ENCODE measurements around the gene MOB1A. TPM values are rescaled to one million over a fixed set of nuclear protein-coding genes. Genes with fewer than 3 reads are reported as not detected.
"Not testable (repeated sequence)": the region's sequence is repeated elsewhere in the genome, so short reads cannot be mapped to it uniquely, and the experiment has no call there.

MOB1A gene
- total RNA-seq, 1 donor, result 122 TPM

DNA sequence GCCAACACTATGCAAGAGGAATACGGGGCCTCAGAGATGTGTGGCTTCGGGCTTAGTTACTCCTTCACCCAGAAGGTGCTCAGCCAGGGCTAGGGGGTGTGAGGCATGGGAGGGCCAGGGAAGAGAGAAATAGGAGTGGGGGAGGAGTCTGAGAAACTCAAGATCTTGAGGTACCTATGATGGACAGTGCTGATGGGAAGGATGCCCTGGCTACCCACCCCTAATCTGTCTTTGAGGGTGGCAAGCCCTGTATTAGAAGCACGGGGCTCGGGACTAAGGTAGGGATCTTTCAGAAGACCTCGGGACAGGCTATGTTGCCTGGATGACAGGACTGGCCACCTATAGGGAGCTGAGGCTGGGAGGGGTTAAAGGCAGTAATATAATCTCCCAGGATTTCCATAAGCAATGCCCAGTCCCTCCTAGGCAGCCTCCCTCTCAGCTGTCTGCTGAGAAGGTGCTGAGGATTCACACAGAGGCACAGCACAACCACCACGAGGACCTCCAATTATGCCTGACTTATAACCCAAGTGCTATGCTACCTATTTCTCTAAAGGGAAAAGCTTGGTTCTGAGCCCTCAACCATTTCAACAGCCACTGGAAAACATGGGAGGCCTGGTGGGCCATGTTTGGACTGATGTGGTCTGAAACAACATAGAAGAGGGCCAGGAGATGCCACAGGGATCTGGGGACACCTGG lies 43.1 kb upstream of the MOB1A start:
- Histone ChIP-seq H3K4me2 (ENCODE audit: insufficient read depth, low read length) (no peak overlapping the region), H3K36me3 (ENCODE audit: insufficient read depth, low read length) (peaks cover 4% of the 10 kb centered on the region), H3K27me3 (ENCODE audit: insufficient read depth, low read length) (no peaks in the 10 kb centered on the region), H3K27ac (ENCODE audit: low read depth, low read length) (no peak overlapping the region), H3K9me3 (ENCODE audit: low read depth, low read length) (no peaks in the 10 kb centered on the region), H4K20me1 (ENCODE audit: insufficient read depth, low read length) (no peaks in the 10 kb centered on the region), H3K4me1 (ENCODE audit: insufficient read depth, low read length) (peaks cover 4% of the 10 kb centered on the region), H3K79me2 (ENCODE audit: insufficient read depth, low read length) (no peaks in the 10 kb centered on the region), H2AFZ (ENCODE audit: low read length) (no peak overlapping the region), H3K4me3 (ENCODE audit: insufficient read depth, low read length) (no peak overlapping the region)
- TF ChIP-seq, protein P1, sequence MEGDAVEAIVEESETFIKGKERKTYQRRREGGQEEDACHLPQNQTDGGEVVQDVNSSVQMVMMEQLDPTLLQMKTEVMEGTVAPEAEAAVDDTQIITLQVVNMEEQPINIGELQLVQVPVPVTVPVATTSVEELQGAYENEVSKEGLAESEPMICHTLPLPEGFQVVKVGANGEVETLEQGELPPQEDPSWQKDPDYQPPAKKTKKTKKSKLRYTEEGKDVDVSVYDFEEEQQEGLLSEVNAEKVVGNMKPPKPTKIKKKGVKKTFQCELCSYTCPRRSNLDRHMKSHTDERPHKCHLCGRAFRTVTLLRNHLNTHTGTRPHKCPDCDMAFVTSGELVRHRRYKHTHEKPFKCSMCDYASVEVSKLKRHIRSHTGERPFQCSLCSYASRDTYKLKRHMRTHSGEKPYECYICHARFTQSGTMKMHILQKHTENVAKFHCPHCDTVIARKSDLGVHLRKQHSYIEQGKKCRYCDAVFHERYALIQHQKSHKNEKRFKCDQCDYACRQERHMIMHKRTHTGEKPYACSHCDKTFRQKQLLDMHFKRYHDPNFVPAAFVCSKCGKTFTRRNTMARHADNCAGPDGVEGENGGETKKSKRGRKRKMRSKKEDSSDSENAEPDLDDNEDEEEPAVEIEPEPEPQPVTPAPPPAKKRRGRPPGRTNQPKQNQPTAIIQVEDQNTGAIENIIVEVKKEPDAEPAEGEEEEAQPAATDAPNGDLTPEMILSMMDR (IDR thresholded peaks at IDR 0.05; ENCODE audit: extremely low read depth, low read depth, low read length), result no peak
- DNase-seq (ENCODE audit: insufficient read length, low spot score, missing footprints), result no peak

DNA sequence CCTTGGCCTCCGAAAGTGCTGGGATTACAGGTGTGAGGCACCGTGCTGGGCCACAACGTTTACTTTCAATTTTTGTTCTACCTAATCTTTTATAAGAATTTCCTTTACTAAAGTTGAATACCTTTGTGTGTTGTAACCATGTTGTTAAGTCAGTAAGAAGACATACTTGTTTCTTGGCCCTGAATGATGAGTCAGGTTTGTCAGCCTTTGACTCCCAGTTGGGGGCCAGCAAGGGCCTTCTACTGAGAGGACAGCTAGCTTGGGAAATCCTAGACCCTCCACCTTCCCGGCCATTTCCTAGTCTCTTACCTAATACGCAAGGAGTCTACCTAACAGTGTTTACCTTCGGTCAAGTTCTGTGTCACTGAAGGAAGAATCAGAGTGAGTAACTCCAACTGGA lies 42.4 kb upstream of the MOB1A start:
- Histone ChIP-seq H4K20me1 (ENCODE audit: insufficient read depth, low read length) (no peaks in the 10 kb centered on the region), H3K36me3 (ENCODE audit: insufficient read depth, low read length) (peaks cover 4% of the 10 kb centered on the region), H3K27me3 (ENCODE audit: insufficient read depth, low read length) (no peaks in the 10 kb centered on the region), H3K4me1 (ENCODE audit: insufficient read depth, low read length) (peaks cover 4% of the 10 kb centered on the region), H3K4me2 (ENCODE audit: insufficient read depth, low read length) (no peak overlapping the region), H3K27ac (ENCODE audit: low read depth, low read length) (no peak overlapping the region), H3K9me3 (ENCODE audit: low read depth, low read length) (no peaks in the 10 kb centered on the region), H3K4me3 (ENCODE audit: insufficient read depth, low read length) (no peak overlapping the region), H2AFZ (ENCODE audit: low read length) (no peak overlapping the region), H3K79me2 (ENCODE audit: insufficient read depth, low read length) (no peaks in the 10 kb centered on the region)
- no peak for DNase-seq (ENCODE audit: insufficient read length, low spot score, missing footprints)
- TF ChIP-seq, protein P1 (IDR thresholded peaks at IDR 0.05; ENCODE audit: extremely low read depth, low read depth, low read length), result no peak

DNA sequence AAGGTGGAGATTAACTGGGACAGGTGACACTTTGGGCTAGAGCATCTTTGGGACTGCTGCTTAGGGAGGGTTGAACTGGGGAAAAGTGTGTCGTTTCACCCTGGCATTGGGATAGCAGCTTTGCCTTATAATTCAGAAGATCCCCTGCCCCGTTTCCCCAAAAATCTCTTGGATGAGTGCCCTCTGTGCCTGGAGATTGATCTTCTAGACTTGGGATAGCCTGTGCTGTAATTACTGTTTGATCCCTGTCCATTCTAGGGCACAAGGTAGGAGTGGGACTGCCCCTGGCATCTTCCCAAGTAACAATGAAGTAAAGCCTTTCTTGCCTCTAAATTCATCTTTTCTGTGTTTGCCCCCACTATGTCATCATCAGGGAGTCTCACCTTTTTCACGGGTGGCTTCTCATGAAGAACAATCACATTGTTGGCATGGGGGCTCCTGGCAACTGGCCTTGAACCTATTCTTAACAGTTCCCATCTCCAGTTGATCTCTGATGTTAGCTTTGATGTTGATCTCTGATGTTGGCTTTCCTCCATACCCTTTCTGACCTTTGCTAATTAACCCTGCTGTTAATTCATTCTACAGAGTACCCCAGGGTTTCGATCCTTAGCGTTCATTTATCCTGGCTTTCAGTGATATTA lies 41.3 kb upstream of the MOB1A start:
- no peak overlapping the region for H2AFZ ChIP-seq (ENCODE audit: low read length)
- no peaks in the 10 kb centered on the region for H3K79me2 ChIP-seq (ENCODE audit: insufficient read depth, low read length)
- H3K36me3 ChIP-seq (ENCODE audit: insufficient read depth, low read length), result peaks cover 9% of the 10 kb centered on the region
- no peak overlapping the region for H3K27ac ChIP-seq (ENCODE audit: low read depth, low read length)
- no peak overlapping the region for H3K4me2 ChIP-seq (ENCODE audit: insufficient read depth, low read length)
- DNase-seq (ENCODE audit: insufficient read length, low spot score, missing footprints), result no peak
- no peaks in the 10 kb centered on the region for H3K9me3 ChIP-seq (ENCODE audit: low read depth, low read length)
- H3K4me1 ChIP-seq (ENCODE audit: insufficient read depth, low read length), result peaks cover 4% of the 10 kb centered on the region
- TF ChIP-seq, protein P1 (IDR thresholded peaks at IDR 0.05; ENCODE audit: extremely low read depth, low read depth, low read length), result no peak
- no peaks in the 10 kb centered on the region for H4K20me1 ChIP-seq (ENCODE audit: insufficient read depth, low read length)
- no peak overlapping the region for H3K4me3 ChIP-seq (ENCODE audit: insufficient read depth, low read length)
- no peaks in the 10 kb centered on the region for H3K27me3 ChIP-seq (ENCODE audit: insufficient read depth, low read length)

DNA sequence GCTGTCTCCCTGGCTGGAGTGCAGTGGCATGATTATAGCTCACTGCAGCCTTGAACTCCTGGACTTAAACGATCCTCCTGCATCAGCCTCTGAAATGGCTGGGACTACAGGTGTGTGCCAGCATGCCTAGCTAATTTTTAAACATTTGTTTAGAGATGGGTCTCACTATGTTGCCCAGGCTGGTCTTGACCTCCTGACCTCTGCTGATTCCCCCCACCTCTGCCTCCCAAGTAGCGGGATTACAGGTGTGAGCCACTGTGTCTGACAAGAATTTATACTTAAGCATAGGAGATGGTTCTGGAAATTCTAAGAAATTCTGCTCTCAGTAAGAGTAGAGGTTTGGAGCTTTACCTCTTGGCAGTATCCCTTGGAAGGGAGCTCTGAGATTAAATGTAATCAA lies 38.0 kb upstream of the MOB1A start:
- Histone ChIP-seq H3K27me3 (ENCODE audit: insufficient read depth, low read length) (no peaks in the 10 kb centered on the region), H3K27ac (ENCODE audit: low read depth, low read length) (no peak overlapping the region), H3K79me2 (ENCODE audit: insufficient read depth, low read length) (no peaks in the 10 kb centered on the region), H3K9me3 (ENCODE audit: low read depth, low read length) (no peaks in the 10 kb centered on the region), H2AFZ (ENCODE audit: low read length) (no peak overlapping the region), H4K20me1 (ENCODE audit: insufficient read depth, low read length) (no peaks in the 10 kb centered on the region), H3K4me2 (ENCODE audit: insufficient read depth, low read length) (no peak overlapping the region), H3K4me3 (ENCODE audit: insufficient read depth, low read length) (no peak overlapping the region), H3K4me1 (ENCODE audit: insufficient read depth, low read length) (no peaks in the 10 kb centered on the region), H3K36me3 (ENCODE audit: insufficient read depth, low read length) (peaks cover 36% of the 10 kb centered on the region)
- TF ChIP-seq, protein P1 (IDR thresholded peaks at IDR 0.05; ENCODE audit: extremely low read depth, low read depth, low read length), result no peak
- DNase-seq (ENCODE audit: insufficient read length, low spot score, missing footprints), result no peak

DNA sequence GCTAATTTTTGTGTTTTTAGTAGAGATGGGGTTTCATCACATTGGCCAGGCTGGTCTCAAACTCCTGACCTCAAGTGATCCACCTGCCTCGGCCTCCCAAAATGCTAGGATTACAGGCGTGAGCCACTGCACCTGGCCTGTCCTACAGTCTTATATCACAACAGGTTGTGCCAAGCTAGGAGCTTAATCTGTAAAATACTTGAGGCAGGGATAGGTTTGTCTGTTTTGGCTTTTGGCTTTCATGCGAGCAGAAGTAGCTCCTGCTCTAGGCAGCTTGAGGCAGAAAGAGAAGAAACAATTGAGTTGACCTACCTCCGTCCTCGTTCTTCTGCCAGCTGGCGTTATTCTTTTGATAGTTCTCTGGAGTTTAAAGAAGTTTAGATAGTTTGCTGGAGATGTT lies 37.1 kb upstream of the MOB1A start:
- not testable (repeated sequence) for H3K79me2 ChIP-seq (ENCODE audit: insufficient read depth, low read length)

More for the DNA sequence above, 37.1 kb upstream of the MOB1A start:
- H3K4me1 ChIP-seq (ENCODE audit: insufficient read depth, low read length); H2AFZ ChIP-seq (ENCODE audit: low read length); H3K9me3 ChIP-seq (ENCODE audit: low read depth, low read length); H3K27me3 ChIP-seq (ENCODE audit: insufficient read depth, low read length); DNase-seq (ENCODE audit: insufficient read length, low spot score, missing footprints); H3K4me2 ChIP-seq (ENCODE audit: insufficient read depth, low read length); H3K4me3 ChIP-seq (ENCODE audit: insufficient read depth, low read length); H3K27ac ChIP-seq (ENCODE audit: low read depth, low read length); H4K20me1 ChIP-seq (ENCODE audit: insufficient read depth, low read length): not testable (repeated sequence)
- peaks cover 42% of the 10 kb centered on the region for H3K36me3 ChIP-seq (ENCODE audit: insufficient read depth, low read length)

All from osteoblast (primary cell).